HG03095 (cell line): ENCODE results near the gene IL10RB.
"Not testable (repeated sequence)": the region's sequence is repeated elsewhere in the genome, so short reads cannot be mapped to it uniquely, and the experiment has no call there.

Experiments
- ATAC-seq: cut with Tn5 transposase; IDR thresholded peaks from one replicate; pipeline ENCODE4 v1.9.1; 2021; ENCODE audit warnings: moderate library complexity; ENCODE audit not compliant: unreplicated experiment

The IL10RB gene

DNA sequence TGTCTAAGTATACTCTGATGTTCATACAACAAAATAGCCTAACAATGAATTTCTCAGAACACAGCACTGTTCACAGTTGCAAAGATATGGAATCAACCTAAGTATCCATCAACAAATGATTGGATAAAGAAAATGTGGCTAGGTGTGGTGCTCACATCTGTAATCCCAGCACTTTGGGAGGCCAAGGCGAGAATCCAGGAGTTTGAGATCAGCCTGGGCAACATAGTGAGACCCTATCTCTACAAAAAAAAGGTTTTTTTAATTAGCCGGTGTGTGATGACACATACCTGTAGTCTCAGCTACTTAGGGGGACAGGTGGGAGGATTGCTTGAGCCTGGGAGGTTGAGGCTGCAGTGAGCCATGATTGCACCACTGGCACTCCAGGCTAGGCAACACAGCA is 25.8 kb upstream of the IL10RB start:
- no peak for ATAC-seq

DNA sequence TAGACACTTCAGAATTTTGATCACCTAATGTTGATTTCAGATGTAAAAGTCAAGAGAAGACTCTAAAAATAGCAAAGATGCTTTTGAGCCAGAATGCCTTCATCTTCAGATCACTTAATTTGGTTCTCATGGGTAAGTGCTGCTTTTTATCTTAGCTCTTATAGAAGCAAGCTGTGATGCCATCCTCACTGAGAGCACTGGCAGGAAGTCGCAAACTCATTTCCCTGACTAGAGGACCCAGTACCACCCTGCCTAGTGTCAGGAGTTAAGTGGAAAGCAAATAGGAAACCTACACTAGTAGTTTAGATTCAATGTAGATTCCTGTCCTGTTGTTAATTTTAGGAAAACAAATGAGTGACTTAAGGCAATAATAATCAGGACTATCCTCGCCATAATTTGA is 24.3 kb upstream of the IL10RB start:
- no peak for ATAC-seq

DNA sequence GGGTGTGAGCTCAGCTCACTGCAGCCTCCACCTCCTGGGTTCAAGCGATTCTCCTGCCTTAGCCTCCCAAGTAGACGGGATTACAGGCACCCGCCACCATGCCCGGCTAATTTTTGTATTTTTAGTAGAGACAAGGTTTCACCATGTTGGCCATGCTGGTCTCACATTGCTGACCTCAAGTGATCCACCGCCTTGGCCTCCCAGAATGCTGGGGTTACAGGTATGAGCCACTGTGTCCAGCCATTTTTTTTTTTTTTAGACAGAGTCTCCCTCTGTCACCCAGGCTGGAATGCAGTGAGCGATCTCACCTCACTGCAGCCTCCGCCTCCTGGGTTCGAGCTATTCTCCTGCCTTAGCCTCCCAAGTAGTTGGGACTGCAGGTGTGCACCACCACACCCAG is 23.3 kb upstream of the IL10RB start:
- ATAC-seq, result not testable (repeated sequence)

DNA sequence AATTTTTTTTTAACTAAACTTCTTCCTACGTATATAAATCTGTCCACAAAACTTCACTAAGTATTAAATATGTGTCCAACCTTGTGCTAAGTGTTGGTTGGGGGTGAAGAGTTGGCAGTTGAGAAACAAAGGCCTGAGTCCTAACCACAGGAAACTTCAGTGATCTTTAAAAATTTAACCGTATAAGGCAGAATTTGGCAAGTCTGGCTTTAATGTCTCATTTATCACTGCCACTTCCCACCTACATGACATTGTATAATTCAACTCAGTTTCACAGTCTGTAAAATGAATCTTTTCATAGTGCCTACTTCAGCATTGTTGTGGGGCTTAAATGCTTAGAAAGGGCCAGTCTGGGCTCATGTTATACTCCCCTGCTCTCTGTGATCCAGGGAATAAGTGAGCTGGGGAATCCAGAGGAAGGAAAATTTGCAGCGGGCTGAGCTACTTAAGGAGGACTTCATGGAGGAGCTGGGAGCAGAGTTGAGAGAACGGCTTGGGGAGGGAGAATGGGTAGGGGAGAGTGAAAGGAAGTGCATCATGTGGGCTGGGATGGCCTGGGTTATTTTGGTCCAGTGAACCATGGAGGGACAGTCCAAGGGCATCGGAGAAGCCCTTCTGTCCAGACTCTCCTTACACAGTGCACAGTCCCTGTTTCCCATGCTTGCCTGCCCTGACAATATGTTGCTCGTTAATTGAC is 21.9 kb upstream of the IL10RB start:
- no peak for ATAC-seq

DNA sequence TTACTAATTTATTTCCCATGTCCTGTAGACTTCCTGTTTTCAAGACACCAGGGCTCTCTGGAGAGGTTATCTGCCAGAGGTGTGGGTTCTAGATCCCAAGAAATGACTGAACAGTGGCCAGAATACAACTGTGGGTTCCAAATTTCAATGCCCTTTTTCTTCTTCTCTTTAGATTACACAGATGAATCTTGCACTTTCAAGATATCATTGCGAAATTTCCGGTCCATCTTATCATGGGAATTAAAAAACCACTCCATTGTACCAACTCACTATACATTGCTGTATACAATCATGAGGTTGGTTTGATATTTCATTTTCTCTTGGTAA is 21.4 kb upstream of the IL10RB start:
- no peak for ATAC-seq

DNA sequence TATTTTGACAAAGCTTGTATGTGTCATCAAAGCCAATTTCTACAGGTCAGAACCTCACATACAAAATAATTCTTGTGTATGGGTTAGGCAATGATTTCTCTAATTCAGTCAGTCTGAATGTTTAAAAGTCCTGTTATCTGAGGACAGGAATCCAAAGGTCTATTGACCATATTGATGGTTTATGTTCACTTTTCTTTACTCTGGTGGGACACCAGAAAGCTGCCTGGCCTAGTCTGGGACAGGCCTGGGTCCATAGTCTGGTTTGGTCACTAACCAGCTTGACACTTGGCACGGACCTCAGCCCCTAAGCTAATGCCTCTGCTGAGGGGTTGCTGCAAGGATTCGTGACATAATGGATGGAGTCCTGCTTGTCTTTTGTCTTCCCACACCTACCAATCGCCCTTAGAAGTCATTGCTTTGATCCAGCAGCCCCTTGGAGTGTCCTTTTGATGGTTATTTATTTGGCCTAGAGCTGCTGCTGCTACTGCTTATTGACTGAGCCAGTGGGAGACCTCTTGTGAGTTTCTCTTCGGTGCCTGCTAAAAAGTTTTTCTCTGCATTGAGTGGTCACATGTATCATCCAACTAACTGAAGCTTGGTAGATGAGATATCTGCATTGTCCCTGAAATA is 20.8 kb upstream of the IL10RB start:
- no peak for ATAC-seq

DNA sequence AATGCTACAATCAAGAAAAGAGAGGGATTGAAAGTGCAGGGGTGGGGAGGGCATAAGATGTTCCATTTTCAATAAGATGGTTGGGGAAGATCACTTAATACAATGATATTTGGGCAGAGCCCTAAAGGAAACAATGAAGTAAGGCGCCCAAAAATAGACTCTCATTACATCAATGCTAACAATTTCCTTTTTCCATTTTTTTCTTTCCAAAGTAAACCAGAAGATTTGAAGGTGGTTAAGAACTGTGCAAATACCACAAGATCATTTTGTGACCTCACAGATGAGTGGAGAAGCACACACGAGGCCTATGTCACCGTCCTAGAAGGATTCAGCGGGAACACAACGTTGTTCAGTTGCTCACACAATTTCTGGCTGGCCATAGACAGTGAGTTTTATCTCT is 19.7 kb upstream of the IL10RB start:
- ATAC-seq, result no peak

DNA sequence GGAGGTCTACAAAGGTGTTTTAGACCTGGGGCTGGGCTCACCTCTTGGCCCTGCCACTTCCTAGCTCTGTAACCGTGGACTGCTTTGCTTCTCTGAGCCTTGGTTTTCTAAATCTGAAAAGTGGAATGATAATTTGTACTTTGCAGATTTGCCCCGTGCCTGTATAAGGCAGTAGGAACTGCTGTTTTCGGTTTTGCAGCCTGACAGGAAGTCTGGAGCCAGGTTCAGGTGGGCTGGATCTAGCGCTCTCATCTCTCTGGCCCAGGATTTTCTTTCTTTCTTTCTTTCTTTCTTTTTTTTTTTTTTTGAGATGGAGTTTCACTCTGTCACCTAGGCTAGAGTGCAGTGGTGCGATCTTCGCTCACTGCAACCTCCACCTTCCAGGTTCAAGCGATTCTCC is 19.2 kb upstream of the IL10RB start:
- ATAC-seq, result no peak

DNA sequence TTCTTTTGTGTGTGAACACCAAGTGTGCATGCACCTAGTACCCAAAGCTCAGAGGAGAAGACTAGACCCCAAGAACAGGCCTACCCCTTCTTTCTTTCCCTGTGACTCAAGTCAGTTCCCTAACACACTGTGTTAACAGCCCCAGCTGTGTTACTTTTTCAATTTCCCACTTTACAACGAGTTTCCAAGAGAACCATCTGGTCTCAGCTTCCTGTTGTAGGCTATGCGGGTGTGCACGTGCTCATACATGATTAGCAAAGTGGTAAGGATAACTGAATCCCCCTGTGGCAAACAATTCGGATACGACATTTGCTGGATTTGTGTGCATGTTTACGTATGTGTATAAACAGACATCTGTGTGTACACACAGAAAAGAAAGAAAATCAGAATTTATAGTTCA is 18.6 kb upstream of the IL10RB start:
- ATAC-seq, result no peak

DNA sequence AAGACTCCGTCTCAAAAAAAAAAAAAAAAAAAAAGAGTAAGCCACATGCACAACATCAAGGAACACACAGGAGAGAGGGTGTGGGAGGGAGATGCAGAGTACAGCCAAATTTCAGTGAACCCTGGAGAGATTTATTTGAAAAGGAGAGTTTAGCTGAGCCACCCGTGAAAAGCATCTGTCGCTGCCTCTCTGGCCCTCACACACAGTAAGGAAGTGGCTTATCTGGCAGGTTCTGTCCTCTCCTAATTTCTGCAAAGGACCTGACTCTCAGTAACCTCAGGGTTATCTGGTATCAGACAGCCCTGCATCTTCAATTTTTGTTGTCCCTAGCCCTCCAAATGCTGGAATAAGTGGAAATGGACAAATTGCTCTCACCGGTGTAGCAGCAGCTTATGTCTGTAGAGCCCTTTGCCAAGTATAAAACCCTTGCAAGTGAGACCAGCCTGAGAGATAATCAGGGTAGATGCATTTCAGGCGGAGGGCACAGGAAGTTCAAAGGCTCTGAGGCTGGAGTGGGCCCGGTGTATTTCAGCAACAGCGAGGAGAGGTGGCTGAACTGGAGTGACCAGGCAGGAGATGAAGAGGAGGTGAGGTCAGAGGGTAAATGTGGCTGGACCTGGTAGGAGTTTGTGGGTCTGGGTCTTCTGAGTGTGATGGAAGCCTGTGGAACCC is 16.7 kb upstream of the IL10RB start:
- no peak for ATAC-seq

DNA sequence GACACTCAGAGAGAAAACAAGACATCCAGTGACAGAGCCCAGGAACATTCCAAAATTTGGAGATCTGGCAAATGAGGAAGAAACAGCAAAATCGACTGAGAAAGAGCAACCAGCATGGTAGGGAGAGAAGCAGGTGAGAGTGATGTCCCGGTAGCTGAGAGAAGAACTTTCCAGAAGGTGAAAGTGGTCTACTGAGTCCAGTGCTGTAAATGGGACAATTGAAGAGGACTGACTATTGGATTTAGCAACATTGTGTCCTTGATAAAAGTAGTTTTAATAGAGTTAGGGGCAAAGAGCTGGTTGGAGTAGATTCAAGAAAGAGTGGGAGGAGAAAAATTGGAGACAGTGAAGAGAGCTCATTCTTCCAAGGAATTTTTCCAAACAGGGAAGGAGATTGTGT is 15.0 kb upstream of the IL10RB start:
- no peak for ATAC-seq

DNA sequence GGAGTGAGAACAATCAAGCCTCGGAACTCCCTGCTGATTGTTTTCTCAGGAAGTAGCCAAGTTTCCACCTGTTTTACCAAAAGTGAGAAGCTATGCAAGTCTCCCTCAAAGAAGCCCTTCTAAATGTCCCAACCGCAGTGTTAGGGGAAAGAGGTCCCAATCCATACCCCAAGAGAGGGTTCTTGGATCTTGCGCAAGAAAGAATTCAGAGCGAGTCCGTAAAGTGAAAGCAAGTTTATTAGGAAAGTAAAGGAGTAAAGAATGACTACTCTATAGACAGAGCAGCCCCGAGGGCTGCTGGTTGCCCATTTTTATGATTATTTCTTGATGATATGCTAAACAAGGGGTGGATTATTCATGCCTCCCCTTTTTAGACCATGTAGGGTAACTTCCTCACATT is 12.8 kb upstream of the IL10RB start:
- ATAC-seq, result not testable (repeated sequence)

DNA sequence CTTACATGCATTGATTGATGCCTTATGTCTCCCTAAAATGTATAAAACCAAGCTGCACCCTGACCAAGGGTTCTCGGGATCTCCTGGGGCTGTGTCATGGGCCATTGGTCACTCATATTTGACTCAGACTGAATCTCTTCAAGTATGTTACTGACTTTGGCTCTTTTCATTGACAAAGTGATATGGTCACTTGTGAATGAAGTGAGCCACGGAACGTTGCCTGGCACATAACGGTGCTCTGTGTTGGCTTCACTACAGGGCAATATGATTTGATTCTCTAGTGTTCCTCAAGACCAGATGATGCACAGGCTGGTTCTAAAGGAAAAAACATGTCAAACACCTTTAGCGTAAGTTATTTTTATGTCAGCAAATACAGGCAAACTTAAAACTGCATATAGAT is 11.4 kb upstream of the IL10RB start:
- ATAC-seq, result no peak

DNA sequence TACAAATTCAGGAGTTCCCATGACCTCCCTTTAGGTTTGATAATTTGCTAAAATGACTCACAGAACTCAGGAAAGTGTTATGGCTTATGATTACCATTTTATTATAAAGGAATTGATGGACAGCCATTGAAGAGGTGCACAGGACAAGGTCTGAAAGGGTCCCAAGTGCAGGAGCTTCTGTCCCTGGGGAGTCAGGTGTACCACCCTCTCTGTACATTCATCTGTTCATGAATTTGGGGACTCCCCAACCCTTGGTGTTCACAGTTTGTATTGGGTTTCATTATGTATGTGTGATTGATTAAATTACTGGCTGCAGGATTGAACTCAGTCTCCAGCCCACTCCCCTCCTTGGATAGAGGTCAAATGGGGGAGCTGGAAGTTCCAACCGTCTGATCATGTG is 10.8 kb upstream of the IL10RB start:
- ATAC-seq, result no peak

DNA sequence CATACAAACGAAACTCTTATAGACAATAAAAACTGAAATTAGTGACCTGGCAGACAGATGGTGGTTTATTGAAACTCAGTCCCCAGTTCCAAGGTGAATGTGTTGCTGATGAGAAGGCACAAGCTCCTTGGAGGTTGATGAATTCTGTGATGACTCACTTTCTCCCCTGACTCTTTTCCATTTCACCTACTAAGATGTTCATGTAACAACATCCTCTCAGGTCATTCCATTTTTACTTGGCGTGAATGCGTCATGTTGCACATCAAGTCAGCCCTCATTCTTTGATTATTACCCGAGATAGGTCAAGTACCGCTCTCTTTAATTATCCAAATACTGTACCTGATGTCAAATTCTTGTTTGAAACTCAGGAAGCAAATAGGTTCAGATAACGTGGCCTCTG is 10.1 kb upstream of the IL10RB start:
- no peak for ATAC-seq

DNA sequence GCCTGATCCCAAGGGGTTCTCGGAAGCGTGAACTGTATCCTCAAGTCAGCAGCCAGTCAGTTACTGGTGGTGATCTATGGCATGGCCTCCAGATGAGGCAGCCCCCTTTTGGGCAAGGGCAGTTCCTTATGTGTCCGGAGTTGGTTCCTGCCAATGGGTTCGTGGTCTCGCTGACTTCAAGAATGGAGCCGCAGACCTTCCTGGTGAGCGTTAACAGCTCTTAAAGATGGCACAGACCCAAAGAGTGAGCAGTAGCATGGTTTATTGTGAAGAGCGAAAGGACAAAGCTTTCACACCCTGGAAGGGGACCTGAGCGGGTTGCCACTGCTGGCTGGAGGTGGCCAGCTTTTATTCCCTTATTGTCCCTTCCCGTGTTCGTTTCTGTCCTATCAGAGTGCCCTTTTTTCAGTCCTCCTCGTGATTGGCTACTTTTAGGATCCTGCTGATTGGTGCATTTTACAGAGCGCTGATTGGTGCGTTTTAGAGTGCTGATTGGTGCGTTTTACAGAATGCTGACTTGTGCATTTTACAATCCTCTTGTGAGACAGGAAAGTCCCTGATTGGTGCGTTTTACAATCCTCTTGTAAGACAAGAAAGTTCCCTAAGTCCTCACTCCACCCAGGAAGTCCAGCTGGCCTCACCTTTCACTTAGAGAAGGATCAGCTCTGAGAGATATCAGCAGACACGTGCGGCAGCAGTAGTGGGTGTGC is 8.9 kb upstream of the IL10RB start:
- no peak for ATAC-seq

DNA sequence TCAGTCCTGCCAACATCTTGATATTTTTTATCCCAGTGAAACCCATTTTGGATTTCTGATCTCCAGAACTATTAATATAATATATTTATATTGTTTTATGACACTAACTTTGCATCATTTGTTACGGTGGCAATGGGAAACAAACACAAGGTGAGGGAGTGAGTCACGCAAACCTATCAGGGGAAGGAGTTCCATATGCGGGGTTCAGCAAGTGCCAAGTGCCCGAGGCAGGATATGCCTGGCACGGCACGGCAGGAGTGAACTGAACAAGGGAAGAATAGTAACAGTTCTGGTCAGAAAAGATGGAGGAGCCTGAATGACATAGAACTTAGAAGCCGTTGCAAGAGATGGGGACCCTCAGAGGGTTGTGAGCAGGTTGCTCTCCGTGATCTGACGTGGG is 7.7 kb upstream of the IL10RB start:
- no peak for ATAC-seq

DNA sequence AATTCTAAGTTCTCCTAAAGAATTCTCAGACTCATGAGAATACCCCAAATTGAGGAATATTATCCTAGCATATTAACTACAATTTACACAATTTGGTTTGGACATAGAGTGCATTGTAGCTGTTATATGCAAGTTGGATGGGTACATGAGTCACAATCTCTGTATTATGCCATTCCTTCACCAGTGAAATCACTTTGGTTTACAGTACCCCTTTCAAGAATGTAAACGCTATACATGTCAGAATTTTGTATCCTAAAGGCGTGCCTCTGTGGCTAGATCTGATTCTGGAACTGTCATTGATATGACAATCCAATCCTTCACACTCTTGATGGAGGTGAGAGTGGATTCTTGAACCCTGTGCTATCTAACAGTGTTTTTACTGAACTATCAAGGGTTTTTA is 6.7 kb upstream of the IL10RB start:
- ATAC-seq, result no peak

DNA sequence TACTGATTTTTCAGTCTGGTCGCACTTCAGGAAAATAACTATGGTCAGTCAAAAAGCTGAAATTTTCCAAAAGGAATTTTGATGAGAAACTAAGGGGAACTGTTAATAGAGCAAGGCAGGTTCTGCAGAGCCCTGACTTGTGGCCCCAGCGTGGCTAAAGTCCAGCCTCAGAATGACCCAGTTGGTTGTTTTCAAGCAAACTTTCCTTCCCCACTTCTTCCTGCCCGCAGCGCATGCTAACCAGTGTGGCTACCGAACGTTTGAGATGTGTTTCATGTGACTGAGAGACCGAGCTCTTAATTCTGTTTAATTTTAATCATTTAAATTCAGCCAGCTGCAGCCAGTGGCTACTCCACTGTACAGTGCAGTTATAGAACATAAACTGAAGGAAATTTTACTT is 6.2 kb upstream of the IL10RB start:
- no peak for ATAC-seq

DNA sequence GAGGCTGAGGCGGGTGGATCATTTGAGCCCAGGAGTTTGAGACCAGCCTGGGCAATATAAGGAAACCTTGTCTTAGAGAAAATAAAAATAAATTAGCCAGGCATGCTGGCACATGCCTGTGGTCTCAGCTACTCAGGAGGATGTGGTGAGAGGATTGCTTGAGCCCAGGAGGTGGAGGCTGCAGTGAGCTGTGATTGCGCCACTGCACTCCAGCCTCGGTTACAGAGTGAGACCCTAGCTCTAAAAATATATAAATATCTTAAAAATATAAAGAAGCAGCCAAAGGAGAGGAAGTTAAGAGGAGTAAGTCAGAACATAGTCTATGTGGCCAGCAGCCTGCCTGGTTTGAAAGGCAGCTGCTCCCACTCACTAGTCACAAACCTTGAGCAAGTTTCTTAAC is 4.5 kb upstream of the IL10RB start:
- ATAC-seq, result no peak

DNA sequence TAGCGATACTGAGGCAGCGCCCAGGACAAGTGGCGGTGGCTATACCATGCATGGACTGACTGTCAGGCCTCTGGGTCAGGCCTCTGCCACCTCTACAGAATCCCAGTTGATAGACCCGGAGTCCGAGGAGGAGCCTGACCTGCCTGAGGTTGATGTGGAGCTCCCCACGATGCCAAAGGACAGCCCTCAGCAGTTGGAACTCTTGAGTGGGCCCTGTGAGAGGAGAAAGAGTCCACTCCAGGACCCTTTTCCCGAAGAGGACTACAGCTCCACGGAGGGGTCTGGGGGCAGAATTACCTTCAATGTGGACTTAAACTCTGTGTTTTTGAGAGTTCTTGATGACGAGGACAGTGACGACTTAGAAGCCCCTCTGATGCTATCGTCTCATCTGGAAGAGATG is 3.2 kb upstream of the IL10RB start:
- no peak for ATAC-seq

DNA sequence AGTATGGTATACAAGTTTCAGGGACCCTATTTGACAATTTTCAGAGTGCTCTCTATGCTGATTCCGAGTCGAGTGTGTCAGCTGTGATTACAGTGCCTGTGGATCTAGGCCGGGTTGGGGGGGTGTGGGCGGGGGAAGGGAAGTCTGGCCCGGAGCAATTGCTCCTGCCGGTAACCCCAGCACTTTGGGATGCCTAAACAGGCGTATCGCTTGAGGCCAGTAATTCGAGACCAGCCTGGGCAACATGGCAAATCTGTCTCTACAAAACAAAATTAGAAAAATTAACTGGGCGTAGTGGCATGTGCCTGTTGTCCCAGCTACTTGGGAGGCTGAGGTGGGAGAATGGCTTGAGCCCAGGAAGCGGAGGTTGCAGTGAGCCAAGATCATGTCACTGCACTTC is 1.6 kb upstream of the IL10RB start:
- no peak for ATAC-seq
